ENCODE data around the gene HARBI1. TPM values are rescaled to one million over a fixed set of nuclear protein-coding genes. Genes with fewer than 3 reads are reported as not detected.

HARBI1 gene
- polyA plus RNA-seq, 1 of the 3 experiments (the other 2 are of a cell fraction), result 2.4 TPM

- Histone ChIP-seq H3K4me3 (ENCODE audit: low read depth in 2 of 2, low read length in 1 of 2) (no peak overlapping the region), H3K79me2 (ENCODE audit: insufficient read depth) (peaks cover 96% of the 10 kb centered on the region), H3K4me1 (ENCODE audit: control insufficient read depth in 1 of 2, insufficient read depth in 2 of 2, low read depth in 1 of 2, low read length in 1 of 2) (peaks cover 0 to 32% of the 10 kb centered on the region in 2 experiments; a peak in 3 of 4 replicates), H3K36me3 (replicated peaks in 1 of 2; ENCODE audit: control insufficient read depth in 1 of 2, insufficient read depth in 2 of 2, low read length in 1 of 2) (no peaks in the 10 kb centered on the region), H3K27ac (ENCODE audit: low read depth in 2 of 2, low read length in 1 of 2) (peak overlapping the region; percentile 23 to 81; a peak in 3 of 4 replicates), H3K9me3 (no peaks in the 10 kb centered on the region), H3K9ac (peak overlapping the region; percentile 28; the same call in 1 of the 2 replicates), H2AFZ (ENCODE audit: low read depth) (no peak overlapping the region), H4K20me1 (ENCODE audit: insufficient read depth) (peaks cover 29% of the 10 kb centered on the region; the same call in 1 of the 2 replicates), H3K4me2 (peak overlapping the region; percentile 61), H3K27me3 (ENCODE audit: insufficient read depth) (no peaks in the 10 kb centered on the region), H3F3A (replicated peaks; ENCODE audit: insufficient read depth) (peaks cover 11% of the 10 kb centered on the region), H3K9me2 (no peaks in the 10 kb centered on the region)
- no peak for DNase-seq
- TF ChIP-seq RXRA (IDR thresholded peaks at IDR 0.05; ENCODE audit: borderline replicate concordance, low read depth) (peak; percentile 62; the same call in 1 of the 2 replicates), RFX5 (IDR thresholded peaks at IDR 0.05; ENCODE audit: low read length) (no peak), TCF12 (IDR thresholded peaks at IDR 0.05) (no peak), REST (IDR thresholded peaks at IDR 0.05; ENCODE audit: low read depth, low read length) (no peak), POLR2AphosphoS5 (IDR thresholded peaks at IDR 0.05; ENCODE audit: low read depth, low read length) (no peak), TEAD4 (IDR thresholded peaks at IDR 0.05; ENCODE audit: borderline replicate concordance, insufficient read depth) (no peak), MEF2A (IDR thresholded peaks at IDR 0.05; ENCODE audit: borderline replicate concordance, low read depth) (no peak), FOXJ3 (CRISPR knock-in tag; IDR thresholded peaks at IDR 0.05) (no peak), GABPA (IDR thresholded peaks at IDR 0.05; ENCODE audit: low read depth) (no peak), NRF1 (IDR thresholded peaks at IDR 0.05; ENCODE audit: low read depth, low read length) (no peak), PBX3 (IDR thresholded peaks at IDR 0.05) (peak; percentile 59), ZBTB33 (IDR thresholded peaks at IDR 0.05; ENCODE audit: borderline replicate concordance, low read depth) (no peak), EZH2phosphoT487 (IDR thresholded peaks at IDR 0.05; ENCODE audit: borderline replicate concordance, low read depth) (no peak), IRF3 (IDR thresholded peaks at IDR 0.05; ENCODE audit: low read depth, low read length) (no peak)
- POLR2A ChIA-PET, result no interaction called here
- 6% methylated on average over 1 of the region's 1 CpG for WGBS (ENCODE audit: low lambda C conversion rate)
- CTCF ChIA-PET, result interaction anchor here (0.9 to 2.0 kb wide), 4 partner anchors 13 to 164 kb away, joined by 3 to 5 read pairs (median 4); no protein-coding TSS in a partner anchor
These were observed 63.2 kb downstream of the HARBI1 start for GRCh38 chr11:46553814-46554212.

Other genes with a start within 250 kb of the HARBI1 start
- gene MDK, start 235.6 kb downstream of the HARBI1 start, polyA plus RNA-seq (2012; rRNA removed), result 1,545 and 2,395 TPM in 2 replicates
- gene CHRM4, start 225.5 kb downstream of the HARBI1 start, polyA plus RNA-seq (2012; rRNA removed), result 0.13 and 0.26 TPM in 2 replicates
- 10.0 and 10.4 TPM in 2 replicates for gene AMBRA1, start 23.2 kb downstream of the HARBI1 start, polyA plus RNA-seq (2012; rRNA removed)
- gene ATG13, start 326 bp upstream of the HARBI1 start, polyA plus RNA-seq (2012; rRNA removed), result 39.4 and 52.8 TPM in 2 replicates
- 21.3 and 27.1 TPM in 2 replicates for gene ARHGAP1, start 83.4 kb upstream of the HARBI1 start, polyA plus RNA-seq (2012; rRNA removed)
- gene ZNF408, start 83.8 kb upstream of the HARBI1 start, polyA plus RNA-seq (2012; rRNA removed), result 5.9 and 7.1 TPM in 2 replicates
- gene F2, start 102.0 kb upstream of the HARBI1 start, polyA plus RNA-seq (2012; rRNA removed), result 0.07 TPM in 1 of 2 replicates, not detected in the other
- 51.7 and 63.7 TPM in 2 replicates for gene CKAP5, start 229.1 kb upstream of the HARBI1 start, polyA plus RNA-seq (2012; rRNA removed)

Measured in SK-N-SH (cell line).